HG03139 (cell line): ENCODE results near the gene PLAU.
"Not testable (repeated sequence)": the region's sequence is repeated elsewhere in the genome, so short reads cannot be mapped to it uniquely, and the experiment has no call there.

Source experiments
- ATAC-seq: cut with Tn5 transposase; IDR thresholded peaks from one replicate; pipeline ENCODE4 v1.9.1; 2021; ENCODE audit not compliant: unreplicated experiment

Gene PLAU

GRCh38 chr10:73919481-73919880, 8.5 kb downstream of the PLAU start:
- ATAC-seq = not testable (repeated sequence)

- no peak for ATAC-seq
These were observed 9.2 kb downstream of the PLAU start for GRCh38 chr10:73920089-73920488.

DNA sequence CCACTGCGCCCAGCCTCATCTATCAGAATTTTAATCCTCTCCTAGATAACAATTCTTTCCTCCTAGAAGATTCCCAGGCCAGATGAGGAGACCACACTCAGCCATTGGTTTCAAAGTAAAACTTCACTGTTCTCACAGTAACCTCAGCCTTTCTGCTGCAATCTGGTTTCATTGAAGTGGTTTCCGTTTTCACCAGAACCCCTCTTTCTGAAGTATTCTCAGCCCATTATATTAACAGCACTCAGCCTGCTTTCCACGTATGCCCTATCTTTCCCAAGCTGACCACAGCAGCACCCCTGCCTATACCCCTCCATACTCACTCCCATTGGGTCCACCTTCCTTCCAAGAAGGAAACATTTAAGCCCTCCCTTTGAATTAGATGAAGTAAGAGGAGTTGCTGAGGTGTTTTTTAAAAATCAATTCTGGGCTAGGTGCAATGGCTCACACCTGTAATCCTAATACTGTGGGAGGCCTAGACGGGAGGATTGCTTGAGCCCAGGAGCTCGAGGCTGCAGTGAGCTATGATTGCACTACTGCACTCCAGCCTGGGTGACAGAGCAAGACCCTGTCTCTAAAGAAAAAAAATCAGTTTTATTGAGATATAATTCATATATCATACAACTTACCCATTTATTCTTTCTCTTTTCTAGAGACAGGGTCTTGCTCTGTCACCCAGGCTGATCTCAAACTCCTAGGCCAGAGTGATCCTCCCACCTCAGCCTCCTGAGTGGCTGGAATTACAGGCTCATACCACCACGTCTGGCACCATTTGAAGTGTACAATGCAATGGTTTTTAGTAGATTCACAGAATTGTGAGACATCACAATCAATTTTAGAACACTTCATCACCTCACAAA, 11.3 kb downstream of the PLAU start:
- ATAC-seq = no peak

DNA sequence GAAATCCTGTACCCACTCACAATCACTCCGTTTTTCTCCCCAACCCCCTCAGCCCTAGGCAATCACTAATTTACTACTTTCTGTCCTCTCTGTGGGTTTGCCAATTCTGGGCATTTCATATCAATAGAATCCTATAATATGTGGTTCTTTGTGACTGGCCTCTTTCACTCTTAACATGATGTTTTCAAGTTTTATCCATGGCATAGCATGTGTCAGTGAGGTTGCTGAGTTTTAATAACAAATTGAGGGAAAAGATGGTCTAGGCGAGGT, 11.9 kb downstream of the PLAU start:
- ATAC-seq = no peak

GRCh38 chr10:73923935-73924598, 13.1 kb downstream of the PLAU start:
- ATAC-seq = no peak

GRCh38 chr10:73924935-73925334, 14.0 kb downstream of the PLAU start:
- no peak for ATAC-seq

GRCh38 chr10:73925539-73925938, 14.6 kb downstream of the PLAU start:
- ATAC-seq = no peak

DNA sequence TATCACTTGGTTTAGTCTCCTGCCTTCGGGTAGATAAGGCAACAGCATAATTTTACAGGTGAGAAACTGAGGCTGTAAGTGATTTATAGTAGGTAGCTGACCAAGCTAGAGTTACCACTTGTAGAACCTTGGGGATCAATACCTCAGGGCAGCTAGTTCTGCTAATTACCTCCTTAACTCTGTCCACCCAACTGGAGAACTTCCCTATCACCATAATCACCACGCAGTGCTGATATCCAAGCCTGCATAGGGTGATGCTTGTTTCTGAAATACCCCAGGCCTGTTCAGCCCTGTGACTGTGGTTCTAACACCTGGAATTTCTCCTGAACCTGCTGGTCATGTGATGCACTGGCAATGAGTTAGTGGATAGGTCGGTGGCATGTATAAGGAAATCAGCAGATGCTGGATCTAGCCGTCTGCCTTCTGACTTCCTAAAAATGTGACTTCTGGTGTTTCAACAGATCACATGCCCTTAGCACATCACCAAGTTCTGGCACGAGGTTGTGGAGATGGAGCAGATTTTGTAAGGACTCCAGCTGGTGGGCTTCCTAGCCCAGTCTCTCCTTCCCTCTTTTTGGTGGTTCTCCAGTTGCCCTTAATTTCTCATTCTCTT, 15.3 kb downstream of the PLAU start:
- no peak for ATAC-seq

DNA sequence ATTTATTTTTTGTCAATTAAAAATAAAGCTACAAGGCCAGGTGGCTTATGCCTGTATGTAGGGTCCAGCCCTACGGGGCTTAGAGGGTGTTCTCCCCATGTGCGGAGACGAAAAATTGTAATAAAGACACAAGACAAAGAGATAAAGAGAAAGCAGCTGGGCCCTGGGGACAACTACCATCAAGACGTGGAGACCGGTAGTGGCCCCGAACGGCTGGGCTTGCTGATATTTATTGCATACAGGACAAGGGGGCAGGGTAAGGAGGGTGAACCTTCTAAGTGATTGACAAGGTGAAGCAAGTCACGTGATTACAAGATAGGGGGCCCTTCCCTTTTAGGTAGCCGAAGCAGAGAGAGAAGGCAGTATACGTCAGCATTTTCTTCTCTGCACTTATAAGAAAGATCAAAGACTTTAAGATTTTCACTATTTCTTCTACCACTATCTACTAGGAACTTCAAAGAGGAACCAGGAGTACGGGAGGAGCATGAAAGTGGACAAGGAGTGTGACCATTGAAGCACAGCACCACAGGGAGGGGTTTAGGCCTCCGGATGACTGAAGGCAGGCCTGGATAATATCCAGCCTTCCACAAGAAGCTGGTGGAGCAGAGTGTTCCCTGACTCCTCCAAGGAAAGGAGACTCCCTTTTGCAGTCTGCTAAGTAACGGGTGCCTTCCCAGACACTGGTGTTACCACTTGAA, 19.8 kb downstream of the PLAU start:
- ATAC-seq = not testable (repeated sequence)

DNA sequence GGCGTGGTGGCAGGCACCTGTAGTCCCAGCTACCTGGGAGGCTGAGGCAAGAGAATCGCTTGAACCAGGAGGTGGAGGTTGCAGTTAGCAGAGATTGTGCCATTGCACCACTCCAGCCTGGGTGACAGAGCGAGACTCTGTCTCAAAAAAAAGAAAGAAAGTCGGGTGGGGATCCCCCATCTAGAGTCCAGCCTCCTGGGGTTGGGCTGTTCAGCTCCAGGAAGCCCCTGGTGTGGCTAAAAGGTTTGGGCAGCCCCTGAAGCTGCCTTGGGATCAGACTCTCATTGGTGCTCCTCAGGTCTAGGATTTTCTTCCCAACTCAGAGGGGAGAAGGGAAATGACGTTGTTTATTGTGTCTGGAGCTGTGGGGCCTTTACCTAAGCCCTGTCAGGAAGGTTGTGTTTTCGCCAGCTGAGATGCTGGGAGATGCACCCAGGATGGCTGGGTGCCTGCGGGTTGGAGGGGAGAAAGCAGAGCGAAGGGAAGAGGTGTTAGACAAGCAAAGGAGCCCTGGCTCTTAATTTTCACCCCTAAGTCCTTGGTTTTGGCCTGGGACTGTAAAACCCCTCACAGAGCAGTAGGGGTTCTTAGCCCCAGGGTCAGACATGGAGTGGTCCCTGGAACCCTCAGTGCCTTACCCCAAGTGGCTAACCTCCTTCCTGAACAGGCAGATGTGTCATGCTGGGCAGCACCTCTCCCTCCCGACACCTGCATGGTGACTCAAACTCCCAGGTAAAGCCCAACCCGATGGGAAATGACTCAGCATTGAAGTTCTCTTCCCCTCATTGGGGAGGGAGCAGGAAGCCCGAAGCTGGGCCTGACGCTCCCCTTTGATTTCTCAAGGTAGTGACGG, 21.1 kb downstream of the PLAU start:
- no peak for ATAC-seq

- no peak for ATAC-seq
These were observed 21.7 kb downstream of the PLAU start for GRCh38 chr10:73932620-73933112.

DNA sequence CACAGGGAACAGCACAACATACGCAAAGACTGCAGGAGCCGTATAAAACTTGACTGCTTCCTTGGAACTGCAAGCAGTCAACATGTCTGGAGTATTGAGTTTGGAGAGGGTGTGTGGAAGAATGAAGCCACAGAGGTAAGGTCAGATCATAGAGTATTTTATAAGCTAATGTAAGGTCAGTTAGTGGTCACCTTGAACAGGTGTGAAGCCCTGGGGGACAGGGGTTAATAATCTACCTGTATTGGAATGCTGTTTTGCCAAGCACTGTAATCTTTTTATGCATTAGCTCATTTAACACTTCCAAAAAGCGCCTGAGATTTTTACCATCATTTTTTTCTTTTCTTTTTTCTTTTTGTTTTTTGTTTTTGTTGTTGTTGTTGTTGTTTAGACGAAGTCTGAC, 23.1 kb downstream of the PLAU start:
- no peak for ATAC-seq

DNA sequence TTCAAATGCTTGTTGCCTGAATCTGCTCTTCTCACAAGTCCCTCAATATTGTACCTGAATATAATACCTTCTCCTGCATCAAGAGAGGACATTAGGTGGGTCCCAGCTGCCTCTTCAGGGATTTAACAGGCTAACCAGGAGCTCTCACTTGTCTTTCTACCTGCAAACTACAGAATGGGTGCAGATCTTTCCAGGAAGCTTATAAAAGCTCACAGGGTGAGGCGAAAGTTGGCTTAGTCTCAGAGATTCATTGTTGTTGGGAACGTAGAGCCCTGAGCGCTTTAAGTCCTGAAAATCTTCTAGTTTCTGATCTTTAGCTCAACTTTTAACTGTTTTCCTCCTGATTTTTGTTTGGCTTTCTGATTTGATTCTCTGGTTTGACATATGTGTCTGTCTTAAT, 25.0 kb downstream of the PLAU start:
- ATAC-seq = no peak

GRCh38 chr10:73937333-73938043, 26.6 kb downstream of the PLAU start:
- ATAC-seq = no peak

- peak; percentile 85 for ATAC-seq
These were observed 29.8 kb downstream of the PLAU start for GRCh38 chr10:73940634-73941221.

- no peak for ATAC-seq
These were observed 30.4 kb downstream of the PLAU start for GRCh38 chr10:73941300-73941699.

DNA sequence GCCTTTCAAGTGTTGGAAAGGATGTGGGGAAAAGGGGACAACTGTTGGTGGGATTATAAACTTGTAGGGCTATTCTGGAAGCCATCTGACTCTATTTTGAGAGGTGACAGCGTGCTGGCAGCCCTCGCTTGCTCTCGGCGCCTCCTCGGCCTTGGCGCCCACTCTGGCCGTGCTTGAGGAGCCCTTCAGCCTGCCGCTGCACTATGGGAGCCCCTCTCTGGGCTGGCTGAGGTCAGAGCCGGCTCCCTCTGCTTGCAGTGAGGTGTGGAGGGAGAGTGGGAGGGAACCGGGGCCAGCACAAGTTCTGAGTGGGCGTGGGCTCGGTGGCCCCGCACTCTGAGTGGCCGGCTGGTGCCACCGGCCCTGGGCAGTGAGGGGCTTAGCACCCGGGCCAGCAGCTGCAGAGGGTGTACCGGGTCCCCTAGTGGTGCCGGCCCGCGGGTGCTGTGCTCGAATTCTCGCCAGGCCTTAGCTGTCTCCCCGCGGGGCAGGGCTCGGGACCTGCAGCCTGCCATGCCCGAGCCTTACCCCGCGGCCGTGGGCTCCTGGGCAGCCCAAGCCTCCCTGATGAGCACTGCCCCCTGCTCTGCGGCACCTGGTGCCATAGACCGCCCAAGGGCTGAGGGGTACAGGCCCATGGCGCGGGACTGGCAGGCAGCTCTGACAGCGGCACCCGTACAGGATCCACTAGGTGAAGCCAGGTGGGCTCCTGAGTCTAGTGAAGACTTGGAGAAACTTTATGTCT, 33.6 kb downstream of the PLAU start:
- ATAC-seq = no peak

DNA sequence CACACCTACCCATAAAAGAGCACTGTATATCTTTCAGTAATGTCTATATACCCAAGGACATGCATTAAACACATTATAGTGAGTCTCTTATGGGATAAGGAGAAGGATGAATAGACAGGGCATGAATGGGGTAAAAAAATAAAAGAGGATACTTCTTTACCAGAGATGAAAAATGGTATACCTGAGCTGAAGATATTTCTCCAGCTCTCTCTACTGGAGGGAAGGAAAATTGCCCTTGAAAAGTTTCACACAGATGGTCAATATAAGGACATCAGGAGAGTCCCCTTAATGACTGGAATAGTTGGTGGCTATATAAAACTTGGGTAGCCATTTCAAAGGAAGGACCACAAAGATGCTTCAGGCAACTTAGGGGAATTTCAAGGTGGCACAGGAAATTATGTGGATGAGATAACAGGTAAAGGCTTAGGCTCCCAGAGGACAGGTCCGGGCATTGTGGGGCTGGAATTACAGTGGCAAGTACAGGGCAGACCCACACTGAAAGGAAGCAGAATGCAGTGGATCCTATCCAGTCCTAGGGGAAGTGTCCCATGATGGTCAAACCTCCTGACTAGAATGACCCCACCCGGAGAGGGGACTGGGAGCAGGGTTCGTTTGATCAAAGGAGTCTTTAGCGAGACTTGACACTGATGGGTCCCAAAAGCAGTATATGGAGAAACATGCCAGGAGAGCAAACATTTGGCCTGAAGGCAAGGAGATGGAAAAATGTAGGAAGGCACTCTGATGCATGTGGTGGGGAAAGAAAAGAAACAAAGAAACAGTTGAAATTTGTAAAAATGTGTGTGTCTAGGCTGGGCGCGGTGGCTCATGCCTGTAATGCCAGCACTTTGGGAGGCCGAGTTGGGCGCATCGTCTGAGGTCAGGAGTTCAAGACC, 35.6 kb downstream of the PLAU start:
- ATAC-seq = no peak
